IPS-15b (cell line): ENCODE data around the gene ZRANB3.
A peak's percentile ranks its signal among the peaks of the same experiment; 100 is the strongest.
"Not testable (repeated sequence)": the region's sequence is repeated elsewhere in the genome, so short reads cannot be mapped to it uniquely, and the experiment has no call there.

ENCODE experiments used
- H3K27me3 ChIP-seq: one replicate; pipeline ENCODE4 v1.6.1; 2013; ENCODE audit warnings: low read length; ENCODE audit not compliant: control insufficient read depth, insufficient read depth
- H3K36me3 ChIP-seq: one replicate; pipeline ENCODE4 v1.6.1; 2013; ENCODE audit warnings: low read length; ENCODE audit not compliant: control insufficient read depth, insufficient read depth
- H3K4me1 ChIP-seq: one replicate; pipeline ENCODE4 v1.6.1; 2013; ENCODE audit warnings: mild to moderate bottlenecking, low read length; ENCODE audit not compliant: control insufficient read depth, insufficient read depth
- H3K4me3 ChIP-seq: one replicate; pipeline ENCODE4 v1.5.1; 2013; ENCODE audit warnings: low read depth, low read length
- H3K9ac ChIP-seq: one replicate; pipeline ENCODE4 v1.6.1; 2013; ENCODE audit warnings: low read depth, mild to moderate bottlenecking, low read length
- H3K9me3 ChIP-seq: one replicate; pipeline ENCODE4 v1.6.1; 2013; ENCODE audit warnings: mild to moderate bottlenecking, low read length; ENCODE audit not compliant: control insufficient read depth, insufficient read depth

ZRANB3 gene

DNA sequence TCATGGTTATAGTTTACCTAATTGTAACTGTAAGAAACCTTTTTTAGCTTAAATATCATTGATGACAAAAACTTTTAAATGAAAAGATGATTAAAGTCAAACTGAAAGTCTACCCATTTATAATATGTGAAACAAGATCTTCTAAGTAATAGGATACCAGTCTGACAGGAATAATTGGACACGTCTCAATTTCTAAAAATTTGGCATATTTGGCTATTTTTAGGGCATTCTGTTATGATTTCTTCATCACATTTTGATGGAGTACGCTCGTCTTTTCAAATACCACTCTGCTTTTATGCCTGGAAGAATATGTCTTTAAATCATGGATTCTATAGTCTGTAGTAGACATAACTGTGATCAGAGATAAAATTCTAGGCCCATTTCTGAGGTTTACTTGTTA is 1.6 kb upstream of the ZRANB3 start:
- Histone ChIP-seq H3K36me3 (peaks cover 5% of the 10 kb centered on the region), H3K9me3 (no peaks in the 10 kb centered on the region), H3K4me3 (peak overlapping the region; percentile 89), H3K9ac (no peak overlapping the region), H3K27me3 (no peaks in the 10 kb centered on the region), H3K4me1 (no peaks in the 10 kb centered on the region)

DNA sequence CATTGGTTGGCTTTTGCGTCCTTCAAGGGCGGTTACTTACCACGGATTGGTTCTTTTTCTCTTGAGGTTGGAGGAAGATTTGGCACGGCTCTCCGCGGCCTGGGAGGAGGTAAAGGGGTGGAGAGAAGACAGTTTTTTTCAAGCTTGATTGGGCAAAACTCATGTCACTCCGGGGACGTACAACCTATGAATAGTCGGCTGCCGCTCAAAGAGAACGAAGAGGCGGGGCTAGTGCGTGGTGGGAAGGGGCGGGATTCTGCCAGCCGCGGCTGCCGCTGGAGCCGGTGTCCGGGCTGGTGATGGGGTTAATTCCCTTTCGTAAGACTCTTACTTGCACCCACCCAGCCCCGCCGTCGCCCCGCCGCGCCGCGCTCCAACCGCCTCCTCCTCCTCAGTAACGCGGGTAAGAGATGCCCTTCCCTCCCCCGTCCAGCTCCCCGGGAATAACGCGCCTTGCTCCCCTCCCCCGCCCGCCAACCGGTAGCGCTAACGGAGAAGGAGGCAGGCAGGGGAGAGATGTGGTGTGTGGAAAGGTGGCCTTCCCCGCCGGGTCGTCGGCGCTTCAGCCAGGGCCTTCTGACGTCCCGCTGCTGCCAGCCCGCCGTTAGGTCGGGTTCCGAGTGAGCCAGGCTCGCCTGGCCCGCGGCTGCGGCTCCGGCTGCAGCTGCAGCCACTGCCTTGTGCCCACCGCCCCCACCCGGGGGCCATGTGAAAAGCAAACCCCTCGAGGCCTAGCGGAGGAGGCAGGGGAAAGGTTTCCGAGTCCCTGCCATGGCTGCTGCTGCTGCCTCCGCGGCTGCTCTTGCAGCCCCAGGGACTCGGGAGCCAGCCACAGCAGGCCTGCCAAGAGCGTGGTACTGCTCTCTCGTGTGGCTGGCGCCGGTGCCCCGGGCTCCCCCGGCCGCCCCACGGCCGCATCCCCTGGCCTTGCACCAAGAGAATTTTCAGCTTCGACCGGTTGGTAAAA is 496 bp upstream of the ZRANB3 start, which contains the start of gene R3HDM1:
Gene R3HDM1 (plus strand): TSS at position 254 of the 967 bp plus-strand sequence. CDS start 73,362 bp downstream, outside the sequence.
- Histone ChIP-seq H3K36me3 (peaks cover 5% of the 10 kb centered on the region), H3K9me3 (no peaks in the 10 kb centered on the region), H3K4me1 (no peaks in the 10 kb centered on the region), H3K9ac (peak within 1 kb of the TSS; percentile 92), H3K27me3 (no peaks in the 10 kb centered on the region), H3K4me3 (peak within 1 kb of the TSS; percentile 89)

DNA sequence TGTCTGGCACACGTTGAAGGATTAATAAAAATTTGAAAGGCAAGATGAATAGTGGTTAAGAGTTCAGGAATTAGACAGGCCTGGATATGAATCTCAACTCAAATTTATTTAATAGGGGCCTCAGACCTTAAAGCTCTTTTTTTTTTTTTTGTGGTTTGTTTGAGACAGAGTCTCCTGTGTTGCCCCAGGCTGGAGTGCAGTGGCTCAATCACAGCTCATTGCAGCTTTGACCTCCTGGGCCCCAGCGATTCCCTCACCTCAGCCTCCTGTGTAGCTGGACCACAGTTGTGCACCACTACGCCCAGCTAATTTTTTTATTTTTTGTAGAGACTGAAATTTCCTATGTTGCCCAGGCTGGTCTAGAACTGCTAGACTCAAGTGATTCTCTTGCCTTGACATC is 3.0 kb downstream of the ZRANB3 start:
- no peaks in the 10 kb centered on the region for H3K27me3 ChIP-seq
- H3K9me3 ChIP-seq = no peaks in the 10 kb centered on the region
- H3K9ac ChIP-seq = no peak overlapping the region
- H3K4me1 ChIP-seq = no peaks in the 10 kb centered on the region
- peaks cover 2% of the 10 kb centered on the region for H3K36me3 ChIP-seq
- H3K4me3 ChIP-seq = no peak overlapping the region

DNA sequence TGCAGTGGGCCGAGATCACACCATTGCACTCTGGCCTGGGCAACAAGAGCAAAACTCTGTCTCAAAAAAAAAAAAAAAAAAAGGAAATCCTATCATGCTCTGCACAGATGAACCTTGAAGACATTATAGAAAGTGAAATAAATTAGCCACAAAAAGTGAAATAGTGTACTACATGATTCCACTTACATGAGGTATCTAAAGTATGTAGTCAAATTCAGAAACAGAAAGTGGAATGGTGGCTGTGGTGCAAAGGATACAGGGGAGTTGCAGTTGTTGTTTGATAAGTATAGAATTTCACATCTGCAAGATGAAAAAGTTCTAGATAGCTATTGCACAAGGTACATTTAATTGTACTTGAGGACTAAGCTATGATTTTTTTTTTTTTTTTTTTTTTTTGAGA is 5.2 kb downstream of the ZRANB3 start:
- H3K4me1 ChIP-seq = no peaks in the 10 kb centered on the region
- H3K4me3 ChIP-seq = no peak overlapping the region
- H3K36me3 ChIP-seq = no peaks in the 10 kb centered on the region
- no peaks in the 10 kb centered on the region for H3K27me3 ChIP-seq
- H3K9me3 ChIP-seq = no peaks in the 10 kb centered on the region
- H3K9ac ChIP-seq = no peak overlapping the region

DNA sequence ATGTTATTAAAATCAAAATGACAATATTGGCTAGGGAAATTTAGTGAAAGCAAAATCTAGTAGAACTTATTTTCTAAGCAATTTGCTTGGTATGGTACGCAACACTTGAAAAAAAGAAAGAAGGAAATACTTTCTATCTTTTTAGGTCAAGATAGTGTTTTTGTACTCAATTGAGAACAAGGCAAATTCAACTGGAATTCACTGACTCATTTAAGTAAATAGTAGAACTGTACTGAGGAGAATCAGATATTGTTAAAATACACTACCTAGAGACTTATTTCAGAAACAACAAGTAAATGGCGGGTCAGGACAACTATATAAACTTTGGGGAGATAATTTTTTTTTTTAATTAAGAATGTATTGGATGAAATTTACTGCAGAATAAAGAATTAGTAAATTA is 18.9 kb downstream of the ZRANB3 start:
- H3K9ac ChIP-seq = no peak overlapping the region
- H3K4me1 ChIP-seq = no peaks in the 10 kb centered on the region
- H3K4me3 ChIP-seq = no peak overlapping the region
- H3K9me3 ChIP-seq = no peaks in the 10 kb centered on the region
- no peaks in the 10 kb centered on the region for H3K27me3 ChIP-seq
- peaks cover 4% of the 10 kb centered on the region for H3K36me3 ChIP-seq

DNA sequence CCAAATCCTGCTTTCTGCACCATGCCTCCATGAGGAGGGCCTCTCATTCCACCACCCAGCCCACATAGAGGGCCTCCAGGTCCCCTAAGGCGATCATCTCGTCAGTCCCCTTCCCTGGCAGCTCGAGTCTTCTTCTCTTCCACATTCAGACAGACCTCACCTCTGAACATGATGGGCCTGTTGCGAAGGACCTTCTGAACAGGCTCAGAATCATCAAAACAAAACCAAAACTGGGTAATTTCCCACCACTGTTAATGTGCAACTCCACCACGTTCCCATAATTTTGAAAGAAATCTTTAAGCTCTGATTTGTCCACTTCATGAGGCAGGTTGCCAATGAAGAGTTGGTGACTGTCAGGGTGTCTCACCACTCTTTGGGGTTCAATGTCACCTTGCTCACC is 20.4 kb downstream of the ZRANB3 start:
- no peak overlapping the region for H3K4me3 ChIP-seq
- H3K9me3 ChIP-seq = no peaks in the 10 kb centered on the region

DNA sequence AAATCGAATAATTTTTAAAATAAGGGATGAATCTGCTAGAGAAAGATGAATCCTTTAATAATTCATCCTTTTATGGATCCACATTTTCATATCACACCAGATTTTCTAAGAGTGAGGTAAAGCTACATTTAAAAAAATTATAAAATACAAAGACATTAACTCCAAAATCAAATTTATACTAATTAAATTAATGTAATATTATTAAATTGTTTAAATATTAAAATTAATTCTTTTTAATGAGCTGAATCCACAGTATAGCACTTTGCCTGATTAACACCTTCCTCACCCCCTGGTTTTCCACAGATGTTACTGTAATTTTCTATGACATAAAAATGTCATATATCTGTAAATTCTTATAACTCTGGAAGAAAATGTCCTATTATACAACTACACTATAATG is 26.2 kb downstream of the ZRANB3 start:
- no peaks in the 10 kb centered on the region for H3K36me3 ChIP-seq

More for the DNA sequence above, 20.4 kb downstream of the ZRANB3 start:
- H3K4me1 ChIP-seq = no peaks in the 10 kb centered on the region
- no peak overlapping the region for H3K9ac ChIP-seq
- peaks cover 4% of the 10 kb centered on the region for H3K36me3 ChIP-seq
- H3K27me3 ChIP-seq = no peaks in the 10 kb centered on the region

DNA sequence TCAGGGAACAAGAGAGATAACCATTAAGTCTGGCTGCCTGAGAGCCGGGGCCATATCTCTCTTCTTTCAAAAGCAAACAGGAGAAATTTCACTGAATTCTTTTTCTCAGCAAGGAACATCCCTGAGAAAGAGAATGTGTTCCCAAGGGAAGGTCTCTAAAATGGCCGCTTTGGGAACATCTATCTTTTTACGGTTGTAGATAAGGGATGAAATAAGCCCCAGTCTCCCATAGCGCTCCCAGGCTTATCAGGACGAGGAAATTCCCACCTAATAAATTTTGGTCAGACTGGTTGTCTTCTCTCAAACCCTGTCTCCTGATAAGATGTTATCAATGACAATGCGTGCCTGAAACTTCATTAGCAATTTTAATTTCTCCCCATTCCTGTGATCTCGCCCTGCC is 32.4 kb downstream of the ZRANB3 start:
- not testable (repeated sequence) for H3K4me3 ChIP-seq, H3K9ac ChIP-seq, H3K36me3 ChIP-seq, H3K27me3 ChIP-seq, H3K4me1 ChIP-seq
- H3K9me3 ChIP-seq = peaks cover 11% of the 10 kb centered on the region

More for the DNA sequence above, 26.2 kb downstream of the ZRANB3 start:
- Histone ChIP-seq H3K4me3 (no peak overlapping the region), H3K9ac (no peak overlapping the region), H3K4me1 (no peaks in the 10 kb centered on the region), H3K9me3 (peaks cover 5% of the 10 kb centered on the region), H3K27me3 (no peaks in the 10 kb centered on the region)

DNA sequence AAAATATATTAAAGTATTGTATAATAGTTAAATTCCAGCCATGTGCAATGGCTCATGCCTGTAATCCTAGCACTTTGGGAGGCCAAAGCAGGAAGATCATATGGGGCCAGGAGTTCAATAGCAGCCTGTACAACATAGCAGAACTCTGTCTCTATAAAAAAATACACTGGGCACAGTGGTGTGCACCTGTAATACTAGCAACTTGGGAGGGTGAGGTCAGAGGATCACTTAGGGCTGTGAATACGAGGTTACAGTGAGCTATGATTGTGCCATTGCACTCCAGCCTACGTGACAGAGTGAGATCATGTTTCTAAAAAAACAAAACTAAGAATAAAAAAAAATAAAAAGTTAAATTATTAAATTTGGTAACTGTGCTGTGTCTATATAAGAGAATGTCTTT is 36.1 kb downstream of the ZRANB3 start:
- Histone ChIP-seq H3K9ac (no peak overlapping the region), H3K4me3 (no peak overlapping the region), H3K27me3 (no peaks in the 10 kb centered on the region), H3K9me3 (peaks cover 7% of the 10 kb centered on the region), H3K4me1 (no peaks in the 10 kb centered on the region), H3K36me3 (no peaks in the 10 kb centered on the region)

DNA sequence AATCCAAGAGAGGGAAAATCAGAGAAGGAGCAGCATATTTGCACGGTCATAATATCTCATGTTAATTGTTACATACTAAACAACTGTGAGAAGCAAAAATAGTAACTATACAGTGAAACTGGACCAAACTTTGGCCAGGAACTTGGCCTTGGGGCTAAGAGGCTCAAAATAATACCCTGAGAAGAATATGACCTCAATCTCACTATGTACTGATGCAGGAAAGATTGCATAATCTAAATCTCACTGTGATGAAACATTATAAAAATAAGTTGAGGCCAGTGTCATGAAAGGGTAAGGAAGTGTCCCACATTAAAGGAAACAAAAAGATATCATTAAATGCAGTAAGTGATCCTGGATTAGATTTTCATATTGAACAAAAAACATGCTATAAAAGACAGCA is 36.5 kb downstream of the ZRANB3 start:
- Histone ChIP-seq H3K4me3 (no peak overlapping the region), H3K9me3 (peaks cover 5% of the 10 kb centered on the region), H3K9ac (no peak overlapping the region)

DNA sequence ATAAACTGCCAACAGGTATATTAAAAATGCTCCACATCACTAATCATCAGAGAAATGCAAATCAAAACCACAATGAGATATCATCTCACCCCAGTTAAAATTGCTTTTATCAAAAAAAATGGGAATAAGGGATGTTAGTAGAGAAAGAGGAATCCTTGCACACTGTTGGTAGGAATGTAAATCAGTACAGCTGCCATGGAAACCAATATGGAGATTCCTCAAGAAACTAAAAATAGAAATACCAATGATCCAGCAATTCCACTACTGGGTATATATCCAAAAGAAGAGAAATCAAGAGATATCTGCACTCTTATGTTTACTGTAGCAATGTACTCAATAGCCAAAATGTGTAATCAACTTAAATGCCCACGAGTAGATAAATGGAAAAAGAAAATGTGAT is 40.6 kb downstream of the ZRANB3 start:
- no peaks in the 10 kb centered on the region for H3K27me3 ChIP-seq
- no peak overlapping the region for H3K4me3 ChIP-seq
- no peak overlapping the region for H3K9ac ChIP-seq
- no peaks in the 10 kb centered on the region for H3K4me1 ChIP-seq
- no peaks in the 10 kb centered on the region for H3K9me3 ChIP-seq
- H3K36me3 ChIP-seq = no peaks in the 10 kb centered on the region

More for the DNA sequence above, 36.5 kb downstream of the ZRANB3 start:
- Histone ChIP-seq H3K27me3 (no peaks in the 10 kb centered on the region), H3K36me3 (no peaks in the 10 kb centered on the region), H3K4me1 (no peaks in the 10 kb centered on the region)

DNA sequence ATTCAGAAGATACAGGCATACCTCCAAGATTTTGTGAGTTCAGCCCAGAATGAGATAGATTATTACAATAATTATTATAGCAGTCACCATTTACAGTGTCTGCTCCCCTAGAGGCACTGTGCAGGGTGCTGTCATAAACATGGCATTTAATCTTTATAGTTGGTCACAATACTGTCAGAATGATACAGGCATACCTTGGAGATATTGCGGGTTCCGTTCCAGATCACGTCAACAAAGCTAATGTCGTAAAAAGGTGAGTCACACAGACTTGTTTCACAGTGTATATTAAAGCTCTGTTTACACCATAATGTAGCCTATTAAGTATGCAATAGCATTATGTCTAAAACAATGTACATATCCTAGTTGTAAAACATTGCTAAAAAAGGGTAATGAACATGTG is 45.6 kb downstream of the ZRANB3 start:
- Histone ChIP-seq H3K9me3 (no peaks in the 10 kb centered on the region), H3K27me3 (no peaks in the 10 kb centered on the region)

More for the DNA sequence above, 45.6 kb downstream of the ZRANB3 start:
- H3K9ac ChIP-seq = no peak overlapping the region
- no peak overlapping the region for H3K4me3 ChIP-seq
- no peaks in the 10 kb centered on the region for H3K36me3 ChIP-seq
- no peaks in the 10 kb centered on the region for H3K4me1 ChIP-seq
